ENCODE measurements around the gene KLHL18. TPM values are rescaled to one million over a fixed set of nuclear protein-coding genes. Genes with fewer than 3 reads are reported as not detected.

The KLHL18 gene
- total RNA-seq, 1 donor from 2014 or later = 55.0 TPM

DNA sequence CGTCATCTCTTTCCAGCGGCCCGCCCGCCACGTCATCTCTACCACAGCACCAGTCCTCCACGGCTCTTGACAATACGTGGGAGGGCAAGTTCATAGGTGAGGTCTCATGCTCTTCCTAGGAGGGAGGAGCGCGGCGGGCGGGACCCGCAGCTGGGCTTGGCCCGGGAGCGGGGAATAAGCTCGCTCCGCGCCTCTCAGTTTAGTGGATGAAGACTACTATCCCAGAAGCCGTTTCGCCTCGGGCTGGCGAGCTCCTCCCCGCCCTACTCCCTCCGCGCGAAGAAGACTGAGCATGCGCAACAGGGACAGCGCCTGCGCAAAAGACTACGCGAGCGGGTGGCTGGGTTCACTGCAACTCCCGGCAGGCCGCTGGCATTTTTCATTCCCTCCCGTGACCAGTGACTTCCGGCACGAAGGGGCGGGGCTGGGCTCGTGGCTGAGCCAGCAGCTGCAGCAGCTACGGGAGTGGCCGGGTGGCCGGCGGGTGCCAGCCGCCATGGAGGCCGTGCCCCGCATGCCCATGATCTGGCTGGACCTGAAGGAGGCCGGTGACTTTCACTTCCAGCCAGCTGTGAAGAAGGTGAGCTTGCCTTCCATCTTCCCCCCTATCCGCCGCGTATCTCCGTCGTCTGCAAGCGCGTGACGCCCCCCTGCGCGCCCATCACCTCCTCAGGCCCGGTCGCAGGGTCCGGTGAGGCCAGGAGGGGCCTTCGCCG is 98.0 kb downstream of the KLHL18 start, which contains the start of gene PTPN23:
Gene PTPN23, plus strand, starts transcription at position 421 of the 716 bp plus-strand sequence. Its CDS starts 76 bp downstream, at position 497.
- intact Hi-C loops (cut with micrococcal nuclease) = no loop called here
- ATAC-seq = peak; percentile 93
- peak; percentile 99 for DNase-seq

GRCh38 chr3:47381317-47382157 is 98.8 kb downstream of the KLHL18 start:
- DNase-seq (peak; percentile 90), ATAC-seq (peak; percentile 83)
- intact Hi-C loops (cut with micrococcal nuclease) = no loop called here

DNA sequence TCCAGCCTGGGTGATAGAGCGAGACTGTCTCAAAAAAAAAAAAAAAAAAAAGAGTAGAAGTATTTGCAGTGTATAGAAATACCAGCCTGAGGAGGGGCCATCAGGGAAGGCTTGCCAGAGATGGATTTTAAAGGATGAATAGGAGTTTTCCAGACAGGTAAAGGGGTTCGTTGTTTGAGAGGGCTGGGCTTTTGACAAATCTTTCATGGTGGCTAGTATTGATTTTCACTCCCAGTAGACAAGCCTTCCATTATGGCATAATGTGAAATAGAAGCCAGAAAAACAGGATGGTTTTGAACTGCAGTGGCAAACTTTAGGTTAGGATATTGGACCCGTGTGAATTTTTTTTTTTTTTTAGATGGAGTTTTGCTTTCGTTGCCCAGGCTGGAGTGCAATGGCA is 101.7 kb downstream of the KLHL18 start:
- ATAC-seq = no peak
- no peak for DNase-seq
- intact Hi-C loops (cut with micrococcal nuclease) = no loop called here

DNA sequence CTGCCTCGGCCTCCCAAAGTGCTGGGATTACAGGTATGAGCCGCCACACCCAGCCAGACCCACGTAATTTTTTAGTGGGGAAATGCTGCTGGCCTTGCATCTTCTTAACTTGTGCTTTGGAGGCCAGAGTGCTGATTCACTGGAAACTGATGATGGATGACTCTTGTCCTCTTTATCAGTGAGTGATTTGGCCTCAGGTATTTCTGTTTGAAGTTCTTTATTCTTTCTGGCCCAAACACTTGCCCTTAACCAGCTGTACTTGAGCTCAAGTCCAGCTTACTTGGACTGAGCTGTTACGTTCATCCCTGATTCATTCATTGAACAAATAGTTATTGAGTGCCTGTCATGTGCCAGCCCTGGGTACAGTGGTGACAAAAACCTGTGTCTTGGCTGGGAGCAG is 102.3 kb downstream of the KLHL18 start:
- ATAC-seq = no peak
- DNase-seq = no peak
- intact Hi-C loops (cut with micrococcal nuclease) = no loop called here

DNA sequence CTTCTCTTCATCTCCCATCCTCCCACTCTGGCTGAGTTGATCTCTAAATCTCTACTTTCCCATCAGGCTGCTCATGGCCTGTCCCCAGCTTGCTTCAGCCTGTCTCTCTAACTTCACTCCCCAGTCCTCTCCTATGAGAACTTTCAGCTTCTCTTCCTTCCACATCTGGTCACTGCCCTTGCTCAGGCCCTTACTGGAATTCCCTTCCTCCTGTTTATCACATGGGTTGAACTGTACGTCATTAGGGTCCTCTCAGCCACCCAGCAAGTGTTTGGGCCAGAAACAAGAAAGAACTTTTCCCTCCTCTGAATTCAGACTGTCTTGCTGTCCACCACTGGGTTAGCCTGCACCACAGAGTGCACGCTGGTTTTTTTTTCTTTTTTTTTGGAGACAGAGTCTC is 103.1 kb downstream of the KLHL18 start:
- intact Hi-C loops (cut with micrococcal nuclease) = no loop called here
- no peak for DNase-seq
- no peak for ATAC-seq

GRCh38 chr3:47392933-47393332 is 110.2 kb downstream of the KLHL18 start:
- no peak for DNase-seq
- intact Hi-C loops (cut with micrococcal nuclease) = no loop called here
- no peak for ATAC-seq

- no peak for DNase-seq
- intact Hi-C loops (cut with micrococcal nuclease) = no loop called here
- peak; percentile 55 for ATAC-seq
Observed at GRCh38 chr3:47394140-47394870, 111.6 kb downstream of the KLHL18 start.

DNA sequence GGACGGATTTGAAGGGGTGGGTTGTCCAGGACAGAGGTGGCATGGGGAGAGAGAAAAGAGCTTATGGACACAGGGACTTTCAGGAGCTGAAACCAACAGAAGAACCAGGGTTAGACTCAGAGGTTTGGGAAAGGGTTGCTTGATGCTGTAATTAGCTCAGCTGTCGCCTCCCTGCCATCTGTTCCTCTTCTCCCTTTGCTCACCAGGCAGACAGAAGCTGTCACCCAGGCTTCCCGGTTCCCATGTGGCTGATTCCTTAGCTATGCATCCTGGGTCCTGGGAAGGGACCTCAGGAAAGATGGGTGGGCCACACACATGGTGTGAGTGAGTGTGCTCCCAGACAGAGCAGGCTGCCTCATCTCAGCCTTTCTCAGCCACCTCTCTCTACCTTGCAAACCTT is 112.1 kb downstream of the KLHL18 start:
- intact Hi-C loops (cut with micrococcal nuclease) = no loop called here
- DNase-seq (no peak), ATAC-seq (peak; percentile 55)

Other genes with a start within 250 kb of the KLHL18 start
- gene SETD2, start 118.8 kb upstream of the KLHL18 start, total RNA-seq = 28.7 TPM
- 8.8 TPM for gene KIF9, start 145 bp upstream of the KLHL18 start, total RNA-seq
- 18.6 TPM for gene PTPN23, start 98.1 kb downstream of the KLHL18 start, total RNA-seq
- 53.0 TPM for gene SCAP, start 193.0 kb downstream of the KLHL18 start, total RNA-seq
- gene ELP6, start 230.8 kb downstream of the KLHL18 start, total RNA-seq = 18.5 TPM

All from left ventricle myocardium superior (tissue), 1 donor.